Activated CD8-positive, alpha-beta memory T cell treated with anti-CD3 and anti-CD28 coated beads for 48 hours (primary cell): ENCODE results near the gene WDR46.
A peak's percentile ranks its signal among the peaks of the same experiment; 100 is the strongest.

Source experiments
- DNase-seq, 3 experiments: peaks; one replicate each; pipeline ENCODE4 v3.0.0-alpha.2; 2020; ENCODE audit warnings: low read depth in 2 of 3, low spot score in 2 of 3

Gene WDR46

DNA sequence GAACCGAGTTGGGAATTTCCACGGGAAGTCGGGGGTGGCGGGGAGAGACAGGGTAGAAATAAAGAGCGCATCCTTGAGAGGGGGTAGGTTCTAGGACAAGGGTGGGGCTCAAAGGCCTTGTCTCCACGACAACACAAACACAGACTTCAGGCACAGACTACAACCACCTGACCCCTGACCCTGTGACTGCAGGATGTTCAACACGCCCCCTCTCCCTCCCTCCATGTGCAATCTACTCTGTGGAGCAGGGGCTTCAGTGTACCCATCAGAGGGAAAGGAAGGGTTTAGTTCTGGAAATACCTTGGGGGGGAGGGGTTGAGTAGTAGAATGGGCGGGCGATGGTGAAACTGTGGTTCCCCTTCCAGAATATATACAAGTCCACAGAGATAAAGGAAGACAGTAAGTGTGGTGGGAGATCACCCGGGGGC is 25.5 kb upstream of the WDR46 start:
- DNase-seq: peak in 1 of 3 experiments; percentile 49

DNA sequence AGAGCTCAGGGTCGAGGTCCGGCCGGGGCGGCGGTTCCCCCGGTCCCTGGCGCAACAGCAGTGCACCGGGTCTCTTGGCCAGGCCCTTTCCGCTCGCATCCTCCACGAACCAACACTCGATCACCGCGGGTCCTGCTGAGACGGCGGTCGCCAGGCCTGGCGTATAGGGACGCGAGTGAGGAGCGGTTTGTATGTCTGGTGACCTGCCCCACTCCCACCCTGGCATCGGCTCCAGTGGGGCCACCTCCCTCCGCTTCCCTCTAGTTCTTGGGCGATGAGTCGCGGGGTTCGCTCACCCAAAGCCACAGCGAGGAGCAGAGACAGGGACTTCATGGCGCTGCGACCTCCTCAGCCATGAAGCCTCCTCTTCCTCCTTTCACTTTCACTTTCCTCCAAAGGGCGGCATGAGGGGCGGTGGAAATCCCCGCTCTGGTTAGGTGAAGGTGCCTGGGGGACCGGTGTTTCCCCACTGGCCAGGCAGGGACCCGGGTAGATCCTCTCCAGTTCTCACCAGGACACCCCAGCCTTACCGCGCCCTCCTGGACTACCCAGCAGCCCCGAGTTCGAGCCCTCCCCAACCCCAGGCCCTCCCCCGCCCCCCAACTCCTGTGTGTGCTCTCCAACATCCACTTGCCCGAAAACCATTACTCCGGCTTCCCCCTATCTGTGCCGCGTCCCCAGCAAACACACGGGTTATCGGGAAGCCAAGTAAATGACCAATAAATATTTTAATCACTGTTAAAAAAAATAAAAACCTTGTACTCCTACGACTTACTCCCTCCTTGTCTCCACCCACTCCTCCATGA is 24.9 kb upstream of the WDR46 start, which contains the start of gene TAPBP:
TAPBP (minus strand) TSS at position 370 of the 806 bp plus-strand sequence; CDS start at position 333, 37 bp downstream.
- peak; percentile 64 to 83 (median 68) for DNase-seq

DNA sequence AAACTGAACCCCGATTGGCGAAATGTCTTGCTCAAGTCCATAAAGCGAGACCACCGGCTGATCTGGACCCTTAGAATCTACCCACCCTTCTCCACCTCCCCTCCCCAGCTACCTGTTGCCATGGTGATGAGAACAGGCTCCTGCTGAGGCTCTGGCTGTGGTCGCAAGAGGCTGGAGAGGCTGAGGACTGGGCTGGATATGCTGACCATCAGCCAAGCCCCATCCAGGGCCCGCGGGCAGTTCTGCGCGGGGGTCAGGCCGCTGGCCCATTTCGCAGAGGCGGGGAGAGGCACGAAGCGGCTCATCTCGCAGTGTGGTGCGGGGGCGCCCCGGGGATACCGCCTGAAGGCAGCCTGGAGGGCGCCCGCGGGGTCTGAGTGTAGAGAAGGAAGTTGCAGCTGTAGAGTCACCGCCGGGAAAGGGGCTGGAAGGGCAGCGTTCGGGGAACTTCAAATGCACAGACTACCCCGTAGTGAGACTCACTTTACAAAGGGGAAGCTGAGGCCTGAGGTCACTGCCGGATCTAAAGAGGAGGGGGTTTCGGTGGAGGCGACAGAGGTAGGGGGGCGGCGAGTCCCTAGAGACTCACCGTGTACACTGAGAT is 24.2 kb upstream of the WDR46 start:
- DNase-seq: peak in 1 of 3 experiments; percentile 31

DNA sequence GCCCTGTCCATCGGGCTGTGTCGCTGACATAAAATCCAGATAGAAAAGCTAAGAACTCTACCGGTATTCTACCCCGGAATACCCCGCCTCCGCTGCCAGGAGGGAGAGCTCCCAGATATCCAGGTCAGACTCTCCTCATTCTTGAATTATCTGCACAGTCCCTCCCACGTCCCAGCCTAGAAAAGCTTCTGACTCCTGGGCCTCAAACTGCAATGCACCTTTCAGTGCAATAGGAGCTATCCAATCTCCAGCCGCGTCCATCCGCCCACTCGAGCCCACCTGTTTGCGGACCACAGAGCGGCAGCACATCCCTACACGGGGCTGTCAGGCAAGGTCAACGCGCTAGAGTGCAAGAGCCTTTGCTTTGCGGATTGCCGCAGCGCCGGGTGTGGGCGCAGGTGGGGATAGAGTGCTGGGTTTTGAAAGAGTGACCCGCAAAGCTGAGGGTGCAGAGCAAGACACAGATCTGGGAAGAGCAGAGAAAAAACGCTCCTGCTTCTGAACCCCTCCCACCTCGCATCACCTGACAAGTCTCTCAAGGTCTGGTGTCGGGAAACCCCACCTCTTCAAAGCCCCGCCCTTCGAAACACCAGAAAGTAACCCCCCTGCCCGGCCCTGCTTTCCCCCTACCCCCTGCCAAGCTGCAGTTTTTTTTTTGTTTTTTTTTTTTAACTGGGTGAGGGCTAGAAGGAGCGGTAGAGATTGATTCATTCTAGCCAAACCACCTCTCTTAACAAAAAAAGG is 23.5 kb upstream of the WDR46 start:
- peak in 2 of 3 experiments; percentile 36 to 44 for DNase-seq

DNA sequence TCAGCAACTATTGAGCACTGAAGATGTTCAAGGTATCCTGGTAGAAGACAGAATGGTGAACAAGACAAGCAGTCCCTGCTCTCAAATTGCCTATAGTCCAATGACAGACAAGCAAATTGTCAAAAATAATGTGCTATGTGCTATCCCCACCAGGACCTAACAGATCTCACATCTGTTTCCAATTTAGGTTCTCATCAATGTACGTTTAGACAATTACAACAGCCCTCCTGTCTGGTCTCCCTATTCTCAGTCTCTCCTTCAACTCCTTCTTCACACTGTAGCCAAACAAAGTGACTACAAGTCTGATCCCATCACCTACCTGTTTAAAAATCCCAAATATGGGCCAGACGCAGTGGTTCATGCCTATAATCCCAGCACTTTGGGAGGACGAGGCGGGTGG is 17.3 kb upstream of the WDR46 start:
- DNase-seq: no peak

DNA sequence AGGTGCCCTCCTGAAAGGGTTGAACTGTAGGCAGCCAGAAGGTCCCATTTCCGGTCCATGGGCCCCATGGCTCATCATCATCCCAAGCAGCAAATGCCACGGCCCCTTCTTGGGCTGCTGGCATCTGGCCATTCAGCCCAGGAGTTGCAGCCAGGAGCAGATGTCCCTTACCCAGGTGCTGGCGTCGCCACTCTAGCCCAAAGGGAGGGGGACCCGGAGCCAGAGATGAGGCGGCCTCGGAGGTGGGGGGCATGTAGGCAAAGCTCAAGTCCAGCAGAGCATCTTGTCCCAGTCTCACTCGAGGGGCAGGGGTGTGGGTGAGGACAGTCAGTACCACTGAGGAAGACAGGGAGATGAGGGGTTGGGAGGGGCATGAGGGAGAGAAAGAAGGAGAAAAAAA is 16.0 kb upstream of the WDR46 start:
- DNase-seq: no peak

DNA sequence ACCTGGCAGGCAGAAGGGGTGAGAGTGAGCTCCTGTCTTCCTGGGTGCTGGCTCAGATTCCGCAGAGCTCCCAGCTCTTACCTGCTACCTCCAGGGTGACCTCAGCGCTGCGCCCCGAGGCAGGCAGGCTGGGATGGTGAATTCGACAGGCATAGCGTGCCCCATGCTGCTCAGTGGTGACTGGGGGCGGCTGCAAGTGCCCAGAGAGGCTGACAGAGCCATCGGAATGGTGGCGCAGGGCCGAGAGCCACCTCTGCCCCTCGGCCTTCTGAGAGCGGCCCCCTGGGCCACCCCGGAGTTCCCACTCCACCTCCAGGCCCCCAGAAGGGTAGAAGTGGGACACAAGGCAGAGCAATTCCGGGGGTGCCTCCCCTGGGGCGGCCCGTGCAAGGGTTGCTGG is 15.2 kb upstream of the WDR46 start:
- no peak for DNase-seq

DNA sequence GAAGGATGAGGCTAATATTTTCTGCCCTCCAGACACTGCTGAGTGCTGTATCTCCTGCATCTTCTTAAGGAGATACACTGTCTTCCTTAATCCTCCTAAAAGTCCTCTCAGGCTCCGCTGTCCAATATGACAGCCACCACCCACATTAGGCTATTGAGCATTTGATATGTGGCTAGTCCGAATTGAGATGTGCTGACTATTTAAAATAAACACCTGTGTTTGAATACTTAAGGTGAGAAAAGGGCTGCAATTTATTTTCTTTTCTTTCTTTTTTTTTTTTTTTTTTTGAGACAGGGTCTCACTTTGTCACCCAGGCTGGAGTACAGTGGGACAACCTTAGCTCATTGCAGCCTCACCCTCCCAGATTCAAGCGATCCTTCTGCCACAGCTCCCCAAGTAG is 12.8 kb upstream of the WDR46 start:
- DNase-seq: no peak

DNA sequence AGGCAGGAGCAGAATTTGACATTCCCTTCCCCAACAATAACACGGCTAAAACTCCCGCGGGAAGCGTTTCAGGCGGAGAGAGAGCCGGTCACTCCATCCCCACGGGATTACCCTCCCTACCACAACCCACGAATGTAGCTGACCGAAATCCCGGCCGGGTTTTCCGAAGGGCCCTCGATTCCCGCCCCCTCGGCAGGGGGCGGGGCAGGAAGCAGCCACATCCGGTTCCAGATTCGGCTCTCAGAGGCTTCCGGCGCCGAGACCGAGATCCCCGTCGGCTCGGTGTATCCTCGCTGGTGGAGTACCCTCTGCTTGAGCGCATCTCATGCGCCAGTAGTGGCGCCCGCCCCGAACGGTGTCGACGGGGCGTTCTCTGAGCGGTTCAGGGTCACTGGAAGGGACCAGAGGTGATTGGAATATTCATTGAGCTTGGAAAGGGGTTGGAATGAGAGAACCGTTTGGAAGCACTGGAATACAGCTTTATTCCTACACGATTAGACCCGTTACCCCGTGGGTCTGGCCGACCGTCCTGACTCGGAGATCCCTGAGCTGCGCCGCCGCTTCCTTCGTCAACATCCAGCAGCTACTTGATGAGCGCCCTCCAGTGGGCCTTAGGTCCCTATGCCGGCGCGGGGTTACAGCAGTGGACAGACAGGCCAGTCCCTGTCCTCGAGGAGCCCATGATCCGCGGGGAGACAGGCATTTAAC is 10.4 kb upstream of the WDR46 start:
- peak; percentile 85 to 88 (median 86) for DNase-seq

DNA sequence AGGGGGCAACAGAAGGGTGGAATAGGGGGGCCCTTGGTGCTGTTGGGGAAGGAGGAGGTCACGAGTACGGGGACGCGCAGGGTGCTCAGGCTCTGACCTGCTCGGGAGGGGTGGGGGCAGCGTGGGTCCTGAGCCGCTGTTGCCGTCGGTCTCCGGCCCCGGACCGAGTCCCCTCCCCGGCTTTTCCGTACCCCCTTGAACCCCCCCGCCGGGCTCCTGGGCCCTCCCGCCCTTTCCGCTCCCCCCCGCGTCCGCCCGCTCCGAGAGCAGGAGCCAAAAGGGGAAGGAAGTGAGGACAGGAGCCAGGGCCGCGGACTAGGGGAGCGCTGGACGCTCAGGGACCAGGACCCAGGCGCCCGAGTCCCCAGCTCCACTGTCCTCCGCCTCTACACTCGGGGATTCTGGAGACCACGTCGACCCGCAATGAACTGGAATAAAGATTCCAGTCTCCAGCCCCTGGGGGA is 9.8 kb upstream of the WDR46 start, which contains the start of gene RGL2:
RGL2 (minus strand) TSS at position 170 of the 464 bp plus-strand sequence. CDS start 332 bp downstream, outside the sequence.
- DNase-seq: no peak

DNA sequence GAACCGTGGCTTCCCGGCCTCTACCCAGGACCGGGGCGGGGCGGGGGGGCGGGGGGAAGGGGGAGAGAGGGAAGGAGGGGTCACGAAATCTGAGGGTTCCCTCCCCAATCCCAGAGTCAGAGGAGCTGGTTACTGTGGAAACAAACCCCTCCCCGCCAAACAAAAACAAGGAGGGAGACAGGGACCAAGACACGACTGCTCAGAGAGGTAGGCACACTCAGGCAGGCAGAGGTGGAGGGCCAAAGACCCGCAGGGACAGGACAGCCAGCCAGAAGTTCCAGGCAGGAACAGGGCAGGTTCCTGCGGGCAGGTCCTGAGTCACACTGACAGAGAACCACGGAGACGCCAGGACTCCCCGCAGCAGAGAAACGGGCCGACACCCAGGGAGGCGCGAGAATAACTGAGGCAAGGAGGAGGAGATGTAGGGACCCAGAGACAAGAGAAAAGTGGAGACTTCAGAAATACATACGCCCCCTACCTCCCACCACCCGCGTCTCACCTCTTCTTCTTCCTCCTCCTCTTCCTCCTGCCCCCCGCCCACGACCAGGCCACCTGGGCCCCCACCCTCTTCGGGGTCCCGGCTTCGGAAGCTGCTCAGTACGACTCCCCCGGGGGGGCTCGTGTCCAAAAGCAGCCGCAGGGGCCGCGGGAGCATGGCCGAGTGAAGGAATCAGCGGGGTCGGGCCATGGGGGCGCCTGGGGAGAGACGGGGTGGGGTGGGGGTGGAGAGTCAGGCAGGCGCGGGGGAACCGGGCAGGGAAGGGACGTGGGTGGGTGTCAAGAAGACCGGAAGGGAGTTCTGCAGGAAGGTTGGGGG is 9.1 kb upstream of the WDR46 start:
- no peak for DNase-seq

DNA sequence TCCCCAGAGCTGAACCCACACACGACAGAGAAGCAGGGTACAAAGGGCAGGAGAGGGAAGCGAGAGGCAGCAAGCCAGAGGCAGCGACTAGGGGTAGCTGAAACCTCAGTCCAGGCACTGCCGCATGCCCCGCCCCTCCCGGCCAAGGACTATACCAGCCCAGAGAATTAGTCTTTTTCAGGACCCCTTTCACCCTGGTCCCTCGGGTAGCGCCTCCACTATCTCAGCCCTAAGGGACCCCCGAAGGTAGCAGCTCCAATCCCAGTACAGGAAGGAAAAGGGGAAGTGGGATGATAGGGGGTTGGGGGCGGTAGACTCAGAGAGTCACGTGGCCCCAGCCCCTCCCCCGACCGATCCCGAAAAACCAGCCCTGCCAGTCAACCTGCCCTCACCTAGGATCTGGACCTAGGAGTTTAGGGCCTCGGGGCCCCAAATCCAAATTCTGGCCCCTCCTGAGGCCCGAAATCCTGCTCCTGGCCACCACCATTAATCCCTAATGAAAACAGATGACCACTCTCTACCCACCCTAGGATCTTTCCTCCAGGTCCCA is 8.4 kb upstream of the WDR46 start:
- DNase-seq: no peak

DNA sequence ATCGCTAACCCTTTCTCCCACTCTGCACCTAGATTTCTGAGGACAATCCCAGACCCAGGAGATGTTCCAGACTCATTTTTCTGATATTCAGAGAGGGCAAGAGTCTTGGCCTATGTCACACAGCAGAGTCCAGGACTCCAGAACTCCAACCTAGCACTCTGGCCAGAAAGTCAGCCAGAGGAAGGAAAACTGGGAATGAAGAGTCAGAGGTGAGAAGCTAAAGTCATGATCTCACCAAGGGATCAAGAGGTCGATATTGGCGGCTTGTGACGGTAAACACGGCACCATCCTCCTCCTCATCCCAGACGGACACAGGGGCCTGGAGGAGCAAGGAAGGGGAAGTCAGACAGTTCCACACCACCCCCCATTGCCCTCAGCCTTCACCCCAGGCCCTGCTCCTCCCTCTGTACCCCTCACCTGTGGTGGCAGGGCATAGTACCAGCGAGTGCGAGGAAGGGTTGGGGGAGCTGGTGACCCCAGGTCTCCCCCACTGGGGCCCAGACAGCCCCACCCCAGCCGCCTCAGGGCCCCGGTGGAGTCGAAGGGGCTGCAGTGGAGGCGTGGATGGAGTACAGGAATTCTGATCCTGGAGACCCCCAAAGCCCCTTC is 7.9 kb upstream of the WDR46 start:
- DNase-seq: no peak

DNA sequence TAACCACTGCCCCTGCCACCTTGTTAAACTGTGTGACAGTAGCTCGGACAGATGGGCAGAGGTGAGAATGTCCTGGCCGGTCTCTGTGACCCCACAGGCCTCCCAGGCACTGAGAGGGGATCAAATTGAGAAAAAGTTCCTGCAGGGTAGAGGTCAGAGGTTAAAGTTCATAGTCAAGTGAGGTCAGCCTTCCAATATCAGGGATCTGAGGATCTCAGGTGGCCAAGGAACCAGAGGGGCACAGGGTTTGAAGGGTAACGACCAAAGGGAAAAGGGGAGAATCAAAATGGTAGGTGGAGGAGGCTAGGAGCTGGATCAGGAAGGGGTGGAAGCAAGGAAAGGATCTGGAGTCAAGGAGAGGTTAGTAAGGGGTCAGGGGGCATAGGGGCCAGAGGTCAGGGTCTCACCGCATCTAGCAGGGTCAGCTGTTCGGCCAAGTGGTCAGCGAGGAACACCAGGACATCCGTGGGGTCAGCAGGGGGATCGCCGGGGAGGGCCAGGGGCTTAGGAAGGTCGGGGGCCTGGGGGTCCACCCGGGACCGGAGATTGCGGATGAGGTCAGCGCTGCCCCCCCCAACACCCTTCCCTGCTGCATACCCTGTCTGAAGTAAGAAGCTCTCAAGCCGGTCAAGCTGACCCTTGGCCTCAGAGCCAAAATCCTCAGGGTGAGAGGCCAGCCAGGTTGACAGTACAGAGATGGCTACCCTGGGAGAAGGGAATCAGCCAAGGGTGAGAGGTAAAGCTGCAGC is 6.8 kb upstream of the WDR46 start:
- no peak for DNase-seq

DNA sequence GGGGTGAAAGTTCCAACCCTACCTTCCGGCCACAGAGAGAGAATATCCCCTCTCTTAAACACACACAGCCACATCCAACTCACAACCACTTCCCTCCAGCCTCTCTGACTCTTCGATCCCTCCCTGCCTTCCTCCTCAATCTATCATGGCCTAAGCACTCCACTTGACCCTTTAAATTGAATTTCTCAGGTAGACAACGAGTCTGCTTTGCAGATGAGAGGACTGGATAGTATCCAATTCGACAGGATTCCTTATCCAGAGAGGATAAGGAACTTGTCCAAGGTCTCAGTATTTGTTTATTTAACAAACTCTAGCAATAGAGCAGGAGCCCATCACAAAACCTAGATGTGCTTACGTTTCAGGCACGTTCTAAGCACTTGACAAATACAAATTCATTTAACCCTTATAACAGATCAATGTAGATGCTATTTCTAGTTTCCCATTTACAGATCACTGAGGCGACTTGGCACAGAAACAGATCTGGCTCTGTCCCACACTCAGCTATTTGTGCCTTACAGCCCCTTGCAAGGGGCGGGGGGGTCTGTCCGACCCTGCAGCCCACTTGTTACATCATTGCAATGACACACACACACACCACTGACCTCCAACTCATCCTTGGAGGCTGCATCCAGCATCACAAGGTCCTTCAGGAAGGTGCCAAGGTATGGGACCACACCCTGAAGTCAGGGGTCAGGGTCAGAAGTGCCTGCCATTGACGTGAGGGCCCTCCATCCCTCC is 5.2 kb upstream of the WDR46 start:
- DNase-seq: no peak

DNA sequence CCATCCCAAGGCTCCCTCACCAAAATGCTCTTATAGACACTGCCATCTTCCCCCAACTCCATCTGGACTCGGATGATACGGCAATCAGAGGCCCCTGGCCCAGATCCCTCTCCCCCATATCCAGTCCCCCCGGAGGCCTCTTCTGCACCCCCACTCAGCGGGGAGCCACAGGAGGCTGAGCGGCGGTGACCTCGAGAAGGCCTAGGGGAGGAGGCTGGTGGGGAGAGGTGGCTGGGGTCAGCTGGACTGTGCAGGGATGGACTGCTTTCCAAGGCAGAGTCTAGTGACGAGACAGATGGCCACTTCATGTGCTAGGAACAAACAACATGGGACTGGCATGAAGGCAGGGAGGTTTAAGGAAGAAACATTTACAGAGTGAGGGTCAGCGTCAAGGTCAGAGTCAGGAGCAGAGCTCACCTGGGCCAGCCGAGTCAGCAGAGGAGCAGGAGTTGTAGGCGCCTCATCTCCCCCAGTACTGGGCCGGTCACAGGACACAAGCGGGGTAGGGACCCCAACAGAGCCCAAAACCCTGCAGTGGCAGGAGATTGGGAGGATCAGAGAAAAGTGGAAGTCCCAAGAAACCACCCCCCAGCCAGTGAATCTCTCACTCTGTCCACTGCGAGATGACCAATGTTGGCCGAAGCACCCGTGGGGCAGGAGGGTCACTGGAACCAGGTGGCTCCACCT is 4.1 kb upstream of the WDR46 start:
- no peak for DNase-seq

DNA sequence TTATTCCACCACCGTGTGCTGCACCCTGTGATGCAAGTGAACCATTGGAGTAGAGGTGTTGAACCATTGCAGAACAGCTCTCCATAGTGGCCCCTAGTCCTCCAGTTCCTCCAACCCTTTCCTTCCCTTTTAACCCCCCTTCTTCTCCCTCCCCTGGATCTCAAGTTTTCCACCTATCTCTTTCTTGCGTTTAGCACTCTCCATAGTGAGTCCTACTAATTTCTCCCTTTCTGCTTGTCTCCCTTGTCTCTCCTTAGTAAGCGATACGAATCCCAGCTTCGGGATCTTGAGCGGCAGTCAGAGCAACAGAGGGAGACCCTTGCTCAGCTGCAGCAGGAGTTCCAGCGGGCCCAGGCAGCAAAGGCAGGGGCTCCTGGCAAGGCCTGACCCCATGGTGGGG is 1.4 kb upstream of the WDR46 start:
- no peak for DNase-seq
